Measurements from ENCODE around the gene IRAK2. TPM values are rescaled to one million over a fixed set of nuclear protein-coding genes. Genes with fewer than 3 reads are reported as not detected.

IRAK2 gene
- total RNA-seq, 4 donors from 2014 or later = 0.29 to 8.7 (median 3.7) TPM

- H3K4me1 ChIP-seq = no peaks in the 10 kb centered on the region
- H3K27ac ChIP-seq = no peak overlapping the region
- H3K9me3 ChIP-seq = no peaks in the 10 kb centered on the region
- intact Hi-C loops (cut with DNase I; ENCODE audit: low total_unique reads) = no loop called here
- no peaks in the 10 kb centered on the region for H3K27me3 ChIP-seq
- TF ChIP-seq CTCF (IDR thresholded peaks at IDR 0.05) = peak in 1 of 4 experiments; percentile 35
- no peak for TF ChIP-seq POLR2A (IDR thresholded peaks at IDR 0.05)
- no peaks in the 10 kb centered on the region for H3K36me3 ChIP-seq
- no peak overlapping the region for H3K4me3 ChIP-seq
- DNase-seq = peak in 1 of 2 donors; percentile 53
These were observed 122.0 kb downstream of the IRAK2 start for GRCh38 chr3:10286596-10287295.

- no peaks in the 10 kb centered on the region for H3K9me3 ChIP-seq
- no peak for TF ChIP-seq CTCF (IDR thresholded peaks at IDR 0.05)
- TF ChIP-seq POLR2A (IDR thresholded peaks at IDR 0.05) = no peak
- no peaks in the 10 kb centered on the region for H3K27me3 ChIP-seq
- intact Hi-C loops (cut with DNase I; ENCODE audit: low total_unique reads) = no loop called here
- no peaks in the 10 kb centered on the region for H3K36me3 ChIP-seq
- no peak for DNase-seq
- H3K4me3 ChIP-seq = no peak overlapping the region
- H3K27ac ChIP-seq = no peak overlapping the region
- no peaks in the 10 kb centered on the region for H3K4me1 ChIP-seq
These were observed 123.3 kb downstream of the IRAK2 start for GRCh38 chr3:10287936-10288574.

- Histone ChIP-seq H3K36me3 (no peaks in the 10 kb centered on the region), H3K27ac (no peak overlapping the region), H3K9me3 (no peaks in the 10 kb centered on the region), H3K27me3 (no peaks in the 10 kb centered on the region), H3K4me3 (no peak overlapping the region), H3K4me1 (no peaks in the 10 kb centered on the region)
- DNase-seq = no peak
- intact Hi-C loops (cut with DNase I; ENCODE audit: low total_unique reads) = no loop called here
- no peak for TF ChIP-seq CTCF (IDR thresholded peaks at IDR 0.05)
- TF ChIP-seq POLR2A (IDR thresholded peaks at IDR 0.05) = no peak
These were observed 123.8 kb downstream of the IRAK2 start for GRCh38 chr3:10288575-10288960.

GRCh38 chr3:10289077-10289476 is 124.4 kb downstream of the IRAK2 start:
- Histone ChIP-seq H3K9me3 (no peaks in the 10 kb centered on the region), H3K27me3 (no peaks in the 10 kb centered on the region), H3K27ac (no peak overlapping the region), H3K4me3 (no peak overlapping the region), H3K4me1 (no peaks in the 10 kb centered on the region), H3K36me3 (no peaks in the 10 kb centered on the region)
- intact Hi-C loops (cut with DNase I; ENCODE audit: low total_unique reads) = no loop called here
- DNase-seq = no peak
- TF ChIP-seq CTCF (IDR thresholded peaks at IDR 0.05) (no peak), POLR2A (IDR thresholded peaks at IDR 0.05) (no peak)

GRCh38 chr3:10289787-10290355 is 125.2 kb downstream of the IRAK2 start:
- Histone ChIP-seq H3K9me3 (no peaks in the 10 kb centered on the region), H3K4me3 (no peak overlapping the region), H3K36me3 (no peaks in the 10 kb centered on the region), H3K27ac (no peak overlapping the region), H3K27me3 (no peaks in the 10 kb centered on the region), H3K4me1 (no peaks in the 10 kb centered on the region)
- no peak for TF ChIP-seq CTCF (IDR thresholded peaks at IDR 0.05)
- no peak for TF ChIP-seq POLR2A (IDR thresholded peaks at IDR 0.05)
- DNase-seq = no peak
- intact Hi-C loops (cut with DNase I; ENCODE audit: low total_unique reads) = no loop called here

Measured in uterus (tissue), 4 donors.